Esophagus (tissue), 2 donors: ENCODE results near the gene SORCS2. TPM values are rescaled to one million over a fixed set of nuclear protein-coding genes. Genes with fewer than 3 reads are reported as not detected.

Source experiments
- H3K27ac ChIP-seq, 2 donors: one replicate each; pipeline ENCODE4 v1.5.1; 2013; ENCODE audit warnings: low read depth in 2 of 2, mild to moderate bottlenecking in 2 of 2, inconsistent platforms in 1 of 2, low read length in 1 of 2, moderate library complexity in 1 of 2
- H3K27me3 ChIP-seq, 2 donors: one replicate each; pipeline ENCODE4 v1.6.1; 2013; ENCODE audit warnings: low read length in 2 of 2, control low read depth in 1 of 2, mild to moderate bottlenecking in 1 of 2; ENCODE audit not compliant: insufficient read depth in 2 of 2, control insufficient read depth in 1 of 2
- H3K36me3 ChIP-seq, 2 donors: one replicate each; pipeline ENCODE4 v1.6.1; 2013; ENCODE audit warnings: low read length in 1 of 2; ENCODE audit not compliant: control insufficient read depth in 2 of 2, insufficient read depth in 2 of 2
- H3K4me1 ChIP-seq, 2 donors: one replicate each; pipeline ENCODE4 v1.6.1; 2013; ENCODE audit warnings: low read length in 1 of 2; ENCODE audit not compliant: control insufficient read depth in 2 of 2, insufficient read depth in 2 of 2
- H3K4me3 ChIP-seq, 2 donors: one replicate each; pipeline ENCODE4 v1.5.1; 2013; ENCODE audit warnings: low read length in 2 of 2, mild to moderate bottlenecking in 2 of 2, low read depth in 1 of 2, moderate library complexity in 1 of 2
- H3K9me3 ChIP-seq, 2 donors: one replicate each; pipeline ENCODE4 v1.6.1; 2013; ENCODE audit warnings: mild to moderate bottlenecking in 2 of 2, low read depth in 1 of 2, low read length in 1 of 2, moderate library complexity in 1 of 2; ENCODE audit not compliant: control insufficient read depth in 2 of 2, insufficient read depth in 1 of 2
- WGBS, 2 donors: extraction: QIAGEN DNeasy Blood & Tissue Kit; methylation state at CpG; one replicate each; pipeline ENCODE4 v1.1.7; 2013; 5-methylcytosine and 5-hydroxymethylcytosine counted together
- polyA plus RNA-seq, 2 donors: library from polyadenylated mRNA; stranded (reverse); fragments of 200-250 nt; gene quantifications; one replicate each; pipeline ENCODE4 v1.2.3, GENCODE V29; 2013
- donor health status: healthy with polysubstance abuse.
- donor health status: Bipolar disorder and iron deficiency.

Gene SORCS2
- polyA plus RNA-seq, 2 donors, result 1.1 to 1.2 TPM

DNA sequence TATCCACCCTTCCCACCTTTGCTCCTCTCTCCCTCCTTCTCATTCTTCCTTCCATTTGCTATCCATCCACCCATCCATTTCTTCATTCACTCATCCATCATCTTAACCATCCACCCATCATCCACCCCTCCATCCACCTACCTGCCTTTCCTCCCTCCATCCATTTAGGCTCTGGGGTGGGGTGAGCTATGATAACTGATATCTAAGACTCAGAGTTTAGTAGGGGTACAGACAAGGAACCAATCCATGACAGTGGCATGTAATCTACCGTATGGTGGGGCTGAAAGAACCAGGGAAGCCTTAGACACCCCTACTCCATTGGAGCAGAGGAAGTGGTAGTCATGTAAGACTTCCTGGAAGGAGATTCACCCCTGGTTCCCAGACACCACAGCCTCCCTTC, 219.2 kb downstream of the SORCS2 start:
- Histone ChIP-seq H3K27ac (no peak overlapping the region), H3K27me3 (no peaks in the 10 kb centered on the region), H3K4me3 (no peak overlapping the region), H3K36me3 (peaks cover 0 to 2% of the 10 kb centered on the region in 2 donors), H3K9me3 (no peaks in the 10 kb centered on the region), H3K4me1 (no peaks in the 10 kb centered on the region)
- 68 to 80% methylated on average over 1 of the region's 1 CpG for WGBS, 2 donors

- Histone ChIP-seq H3K36me3 (peaks cover 0 to 2% of the 10 kb centered on the region in 2 donors), H3K27me3 (no peaks in the 10 kb centered on the region), H3K4me3 (no peak overlapping the region), H3K4me1 (no peaks in the 10 kb centered on the region), H3K9me3 (no peaks in the 10 kb centered on the region), H3K27ac (no peak overlapping the region)
- 64 to 69% methylated on average over 12 of the region's 12 CpGs for WGBS, 2 donors
These were observed 219.7 kb downstream of the SORCS2 start for GRCh38 chr4:7411896-7412553.

GRCh38 chr4:7412554-7412912, 220.2 kb downstream of the SORCS2 start:
- WGBS, 2 donors, result 76 to 86% methylated on average over 4 of the region's 4 CpGs
- H3K4me3 ChIP-seq, result no peak overlapping the region
- peaks cover 0 to 2% of the 10 kb centered on the region in 2 donors for H3K36me3 ChIP-seq
- no peaks in the 10 kb centered on the region for H3K27me3 ChIP-seq
- H3K9me3 ChIP-seq, result no peaks in the 10 kb centered on the region
- H3K4me1 ChIP-seq, result no peaks in the 10 kb centered on the region
- H3K27ac ChIP-seq, result no peak overlapping the region

- Histone ChIP-seq H3K27ac (no peak overlapping the region), H3K36me3 (peaks cover 0 to 2% of the 10 kb centered on the region in 2 donors), H3K9me3 (no peaks in the 10 kb centered on the region), H3K4me1 (no peaks in the 10 kb centered on the region), H3K27me3 (no peaks in the 10 kb centered on the region), H3K4me3 (no peak overlapping the region)
- WGBS, 2 donors, result 83 to 86% methylated on average over 9 of the region's 9 CpGs
These were observed 221.7 kb downstream of the SORCS2 start for GRCh38 chr4:7414046-7414445.

DNA sequence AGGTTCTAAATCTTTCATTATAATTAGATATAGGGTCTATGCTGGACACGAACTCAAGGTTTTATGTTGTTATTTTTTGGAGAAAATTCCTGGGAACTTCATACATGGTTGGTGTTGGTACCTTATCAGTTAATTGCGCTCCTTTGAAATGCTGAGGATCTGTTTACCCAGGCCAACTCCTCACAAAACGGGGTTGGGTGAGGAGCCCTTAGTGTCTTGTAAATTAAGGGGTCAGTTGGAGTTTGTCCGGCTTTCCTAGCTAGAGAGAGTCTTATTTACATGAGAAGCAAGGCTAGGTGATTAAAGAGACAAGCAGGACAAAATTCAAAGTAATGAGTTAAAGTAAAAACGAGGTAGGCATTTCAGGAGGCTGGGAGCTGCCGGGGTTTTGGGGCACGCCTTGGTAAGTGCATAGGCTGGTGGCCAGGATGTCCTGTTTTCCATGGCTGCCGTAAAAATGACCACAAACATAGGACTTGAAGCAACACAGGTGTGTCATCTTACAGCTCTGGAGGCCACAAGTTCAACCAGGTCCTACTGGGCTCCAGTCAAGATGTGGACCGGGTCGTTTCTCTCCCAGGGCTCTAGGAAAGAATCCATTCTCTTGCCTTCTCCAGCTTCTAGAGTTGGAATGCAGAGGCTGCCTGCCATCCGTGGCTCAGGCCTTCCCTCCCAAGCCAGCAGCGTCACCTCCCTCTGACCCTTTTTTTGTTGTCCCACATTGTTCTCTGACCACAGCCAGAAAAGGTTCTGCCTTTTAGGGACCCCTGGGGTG, 222.6 kb downstream of the SORCS2 start:
- WGBS, 2 donors, result 47 to 67% methylated on average over 12 of the region's 12 CpGs
- Histone ChIP-seq H3K36me3 (no peaks in the 10 kb centered on the region), H3K27ac (no peak overlapping the region), H3K4me3 (no peak overlapping the region), H3K4me1 (no peaks in the 10 kb centered on the region), H3K27me3 (no peaks in the 10 kb centered on the region), H3K9me3 (no peaks in the 10 kb centered on the region)

DNA sequence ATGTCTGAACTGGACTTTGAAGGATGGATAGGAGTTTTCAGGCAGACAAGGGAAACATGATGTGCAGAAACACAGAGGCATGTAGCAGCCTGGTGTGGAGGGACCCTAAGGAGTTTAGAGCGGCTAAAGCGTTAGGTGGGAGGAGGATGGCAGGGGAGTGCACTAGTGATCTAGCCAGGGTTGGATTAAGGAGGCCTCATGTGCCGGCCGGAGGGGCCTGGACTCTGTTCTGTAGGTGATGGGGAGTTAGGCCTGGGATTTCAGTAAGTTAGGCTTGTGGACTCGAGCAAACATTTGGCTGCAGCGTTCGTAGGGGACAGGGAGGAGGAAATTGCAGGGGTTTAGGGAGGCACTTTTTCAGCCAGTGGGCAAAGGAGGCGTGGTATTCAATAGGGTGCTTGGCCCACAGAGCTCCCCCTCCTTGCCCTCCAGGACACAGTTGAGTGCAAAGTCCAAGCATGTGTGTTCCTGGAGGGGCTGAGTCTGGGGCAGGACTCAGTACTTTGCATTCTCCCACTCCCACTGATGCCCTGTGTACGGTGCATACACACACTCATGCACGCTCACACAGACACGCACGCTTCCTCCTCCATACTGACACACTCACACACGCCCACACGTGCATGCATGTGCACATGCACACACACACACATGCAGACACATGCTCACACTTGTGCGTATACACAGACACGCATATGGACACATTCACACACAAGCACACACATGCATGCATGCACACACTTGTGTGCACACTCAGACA, 223.8 kb downstream of the SORCS2 start:
- Histone ChIP-seq H3K27me3 (no peaks in the 10 kb centered on the region), H3K36me3 (no peaks in the 10 kb centered on the region), H3K9me3 (no peaks in the 10 kb centered on the region), H3K4me3 (no peak overlapping the region), H3K4me1 (peaks cover 0 to 9% of the 10 kb centered on the region in 2 donors), H3K27ac (no peak overlapping the region)
- WGBS, 2 donors, result 75 to 88% methylated on average over 16 of the region's 16 CpGs

GRCh38 chr4:7416745-7417432, 224.6 kb downstream of the SORCS2 start:
- Histone ChIP-seq H3K9me3 (no peaks in the 10 kb centered on the region), H3K27me3 (no peaks in the 10 kb centered on the region), H3K36me3 (no peaks in the 10 kb centered on the region), H3K4me3 (no peak overlapping the region), H3K27ac (no peak overlapping the region), H3K4me1 (peaks cover 0 to 9% of the 10 kb centered on the region in 2 donors)
- 83 to 87% methylated on average over 14 of the region's 14 CpGs for WGBS, 2 donors

- WGBS, 2 donors, result 85 to 90% methylated on average over 9 of the region's 9 CpGs
- Histone ChIP-seq H3K4me3 (no peak overlapping the region), H3K4me1 (peaks cover 0 to 9% of the 10 kb centered on the region in 2 donors), H3K36me3 (no peaks in the 10 kb centered on the region), H3K27ac (no peak overlapping the region), H3K27me3 (no peaks in the 10 kb centered on the region), H3K9me3 (no peaks in the 10 kb centered on the region)
These were observed 225.3 kb downstream of the SORCS2 start for GRCh38 chr4:7417639-7418038.
